B cell (primary cell): ENCODE results near the gene CFAP74. TPM values are rescaled to one million over a fixed set of nuclear protein-coding genes. Genes with fewer than 3 reads are reported as not detected.

ENCODE experiments used
- ATAC-seq: fragments of 200-7000 bp; cut with Tn5 transposase; one replicate; pipeline ENCODE4 v1.10.0; 2021; ENCODE audit warnings: low read depth, mild to moderate bottlenecking, moderate number of reproducible peaks, moderate library complexity
- CTCF ChIA-PET: fragments of 350-600 bp; sonication (Branson Sonifier 250); formaldehyde crosslinking; loops from one replicate; lab custom pipeline; 2021; ENCODE audit warnings: antibody characterized with exemption, inconsistent platforms; lab: Charles Lee
- POLR2A ChIA-PET: fragments of 350-600 bp; sonication (Branson Sonifier 250); formaldehyde crosslinking; loops from one replicate; lab custom pipeline; 2021; ENCODE audit warnings: antibody characterized with exemption; lab: Charles Lee
- DNase-seq: peaks from one replicate; pipeline ENCODE4 v3.0.0; 2013
- H2AFZ ChIP-seq: 2 replicates; pipeline ENCODE4 v1.6.1; 2012; ENCODE audit warnings: mild to moderate bottlenecking, low read depth, low read length; ENCODE audit not compliant: insufficient read depth, poor library complexity, severe bottlenecking
- H3K27ac ChIP-seq, 2 donors: 1 replicate in 1 of 2; 2 replicates in 1 of 2; pipeline ENCODE4 v1.5.1; 2012 to 2013; ENCODE audit warnings: low read length in 2 of 2, mild to moderate bottlenecking in 2 of 2, moderate library complexity in 1 of 2
- H3K27me3 ChIP-seq, 4 experiments: fragments of 200-600 bp in 1 of 4; sonication (generic) in 1 of 4; replicated peaks in 1 of 4; 1 replicate in 2 of 4; 2 replicates in 2 of 4; pipeline versions ENCODE4 v1.6.1 to v1.7.0; 2013 to 2016; ENCODE audit warnings: low read length in 3 of 4, mild to moderate bottlenecking in 2 of 4, mixed read lengths in 1 of 4, moderate library complexity in 1 of 4; ENCODE audit not compliant: insufficient read depth in 4 of 4, control insufficient read depth in 3 of 4; ENCODE audit errors: control extremely low read depth in 1 of 4
- H3K36me3 ChIP-seq, 2 experiments: replicated peaks in 1 of 2; 1 replicate in 1 of 2; 2 replicates in 1 of 2; pipeline versions ENCODE4 v1.6.1 to v1.7.1; 2013; ENCODE audit warnings: low read length in 1 of 2; ENCODE audit not compliant: insufficient read depth in 2 of 2, control insufficient read depth in 1 of 2; ENCODE audit errors: control extremely low read depth in 1 of 2, extremely low read depth in 1 of 2
- H3K4me1 ChIP-seq, 2 donors: fragments of 200-600 bp in 1 of 2; sonication (generic) in 1 of 2; 1 replicate in 1 of 2; 2 replicates in 1 of 2; pipeline versions ENCODE4 v1.5.1 to v1.6.1; 2013 to 2017; ENCODE audit warnings: low read length in 2 of 2; ENCODE audit not compliant: control insufficient read depth in 2 of 2, insufficient read depth in 2 of 2
- H3K4me2 ChIP-seq: replicated peaks from 2 replicates; pipeline ENCODE3; 2012; ENCODE audit warnings: mild to moderate bottlenecking, low read depth, low read length; ENCODE audit not compliant: poor library complexity, severe bottlenecking
- H3K4me3 ChIP-seq, 5 experiments: fragments of 200-600 bp in 1 of 5; sonication (generic) in 1 of 5; 1 replicate in 3 of 5; 2 replicates in 2 of 5; pipeline versions ENCODE4 v1.5.1 to v1.7.0; 2011 to 2016; ENCODE audit warnings: low read length in 4 of 5, mild to moderate bottlenecking in 4 of 5, low read depth in 2 of 5, control low read depth in 1 of 5, moderate library complexity in 1 of 5; ENCODE audit not compliant: insufficient read depth in 1 of 5; ENCODE audit errors: control extremely low read depth in 1 of 5, extremely low read depth in 1 of 5
- H3K79me2 ChIP-seq: fragments of 200-600 bp; sonication (generic); one replicate; pipeline ENCODE4 v1.6.0; 2016; ENCODE audit warnings: low read length; ENCODE audit not compliant: control insufficient read depth, insufficient read depth
- H3K9ac ChIP-seq: fragments of 200-600 bp; sonication (generic); 2 replicates; pipeline ENCODE4 v1.6.1; 2017; ENCODE audit warnings: mild to moderate bottlenecking, low read length, moderate library complexity
- H3K9me3 ChIP-seq, 3 donors: one replicate each; pipeline versions ENCODE4 v1.6.1 to v1.7.1; 2013; ENCODE audit warnings: low read length in 2 of 3; ENCODE audit not compliant: control insufficient read depth in 2 of 3, insufficient read depth in 1 of 3; ENCODE audit errors: control extremely low read depth in 1 of 3
- H4K20me1 ChIP-seq: 2 replicates; pipeline ENCODE4 v1.6.0; 2012; ENCODE audit warnings: mild to moderate bottlenecking, low read length; ENCODE audit not compliant: insufficient read depth, control insufficient read depth, poor library complexity, severe bottlenecking
- H3K27ac Mint-ChIP-seq: one replicate; pipeline ENCODE4 v1.8.0; 2021; ENCODE audit warnings: mixed read lengths
- H3K27me3 Mint-ChIP-seq: one replicate; pipeline ENCODE4 v1.8.0; 2021; ENCODE audit warnings: mixed read lengths
- H3K4me1 Mint-ChIP-seq: one replicate; pipeline ENCODE4 v1.8.0; 2021; ENCODE audit warnings: mixed read lengths
- H3K4me3 Mint-ChIP-seq: one replicate; pipeline ENCODE4 v1.8.0; 2021; ENCODE audit warnings: mixed read lengths
- H3K9me3 Mint-ChIP-seq: one replicate; pipeline ENCODE4 v1.8.0; 2022; ENCODE audit warnings: mixed read lengths; ENCODE audit not compliant: insufficient read depth
- EZH2 ChIP-seq: IDR thresholded peaks from 2 replicates; pipeline ENCODE4 v1.6.1; 2012; ENCODE audit warnings: borderline replicate concordance, low read depth, mild to moderate bottlenecking, moderate library complexity, low read length; ENCODE audit not compliant: insufficient read depth, poor library complexity, severe bottlenecking
- WGBS: methylation state at CpG from one replicate; pipeline ENCODE4 v1.1.5; 2013; ENCODE audit warnings: missing lambda C conversion rate; ENCODE audit not compliant: insufficient coverage; 5-methylcytosine and 5-hydroxymethylcytosine counted together
- intact Hi-C: fragments of 100-400 bp; cut with micrococcal nuclease; formaldehyde crosslinking; loops from one replicate; pipeline ENCODE4 v1.10.0; 2022
- polyA plus RNA-seq: library from polyadenylated mRNA; depleted of rRNA; stranded (reverse); fragments of >200 nt; gene quantifications from 2 replicates; pipeline ENCODE4 v1.2.3, GENCODE V29; 2012
- total RNA-seq, 2 donors: library from RNA; stranded (reverse); fragments of 120-200 nt in 1 of 2; gene quantifications; 1 replicate in 1 of 2; 2 replicates in 1 of 2; pipeline versions ENCODE4 v1.2.3 to v1.2.4, GENCODE V29; 2013 to 2022
- TF ChIP-seq, protein P1 (sequence below): fragments of 200-600 bp; IDR thresholded peaks from one replicate; pipeline ENCODE4 v1.8.0; 2022; ENCODE audit warnings: antibody characterized with exemption, mild to moderate bottlenecking

The CFAP74 gene
- total and polyA plus RNA-seq, 2 donors (not counting 1 experiment from before 2014, with no cell fraction given): not detected

- peak overlapping the region; percentile 96 for H3K4me2 ChIP-seq
- H3K9me3 ChIP-seq: peaks cover 0 to 8% (median 0%) of the 10 kb centered on the region in 3 donors
- no peaks in the 10 kb centered on the region for H3K9me3 Mint-ChIP-seq
- WGBS: 90% methylated on average over 5 of the region's 6 CpGs
- peak overlapping the region in 4 of 5 experiments; percentile 31 to 67 (median 60) for H3K4me3 ChIP-seq
- peaks cover 7% of the 10 kb centered on the region for H3K27me3 Mint-ChIP-seq
- H2AFZ ChIP-seq: peak overlapping the region; percentile 67
- peaks cover 0 to 18% (median 0%) of the 10 kb centered on the region in 4 experiments for H3K27me3 ChIP-seq
- ChIA-PET POLR2A (interaction anchor here (0.7 to 1.0 kb wide), 2 partner anchors 11 to 13 kb away, joined by 3 read pairs; no protein-coding TSS in a partner anchor), CTCF (interaction anchor here (1.7 kb wide), 1 partner anchor 10 kb away, joined by 6 read pairs; no protein-coding TSS in a partner anchor)
- H3K36me3 ChIP-seq: no peaks in the 10 kb centered on the region
- DNase-seq (no peak), ATAC-seq (no peak)
- H3K79me2 ChIP-seq: no peaks in the 10 kb centered on the region
- intact Hi-C loops: no loop called here
- no peak for TF ChIP-seq EZH2
- TF ChIP-seq, protein P1, sequence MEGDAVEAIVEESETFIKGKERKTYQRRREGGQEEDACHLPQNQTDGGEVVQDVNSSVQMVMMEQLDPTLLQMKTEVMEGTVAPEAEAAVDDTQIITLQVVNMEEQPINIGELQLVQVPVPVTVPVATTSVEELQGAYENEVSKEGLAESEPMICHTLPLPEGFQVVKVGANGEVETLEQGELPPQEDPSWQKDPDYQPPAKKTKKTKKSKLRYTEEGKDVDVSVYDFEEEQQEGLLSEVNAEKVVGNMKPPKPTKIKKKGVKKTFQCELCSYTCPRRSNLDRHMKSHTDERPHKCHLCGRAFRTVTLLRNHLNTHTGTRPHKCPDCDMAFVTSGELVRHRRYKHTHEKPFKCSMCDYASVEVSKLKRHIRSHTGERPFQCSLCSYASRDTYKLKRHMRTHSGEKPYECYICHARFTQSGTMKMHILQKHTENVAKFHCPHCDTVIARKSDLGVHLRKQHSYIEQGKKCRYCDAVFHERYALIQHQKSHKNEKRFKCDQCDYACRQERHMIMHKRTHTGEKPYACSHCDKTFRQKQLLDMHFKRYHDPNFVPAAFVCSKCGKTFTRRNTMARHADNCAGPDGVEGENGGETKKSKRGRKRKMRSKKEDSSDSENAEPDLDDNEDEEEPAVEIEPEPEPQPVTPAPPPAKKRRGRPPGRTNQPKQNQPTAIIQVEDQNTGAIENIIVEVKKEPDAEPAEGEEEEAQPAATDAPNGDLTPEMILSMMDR: no peak
- peak overlapping the region; percentile 79 for H3K4me3 Mint-ChIP-seq
- no peaks in the 10 kb centered on the region for H4K20me1 ChIP-seq
- peaks cover 4% of the 10 kb centered on the region for H3K4me1 Mint-ChIP-seq
- H3K4me1 ChIP-seq: peaks cover 12 to 22% of the 10 kb centered on the region in 2 donors
- H3K27ac Mint-ChIP-seq: peak overlapping the region; percentile 6
- H3K27ac ChIP-seq: peak overlapping the region in 1 of 2 donors; percentile 51
- peak overlapping the region; percentile 66 for H3K9ac ChIP-seq
These were observed 83.5 kb downstream of the CFAP74 start for GRCh38 chr1:1920057-1920607.
